ENCODE measurements around the gene CASK.

CASK gene

DNA sequence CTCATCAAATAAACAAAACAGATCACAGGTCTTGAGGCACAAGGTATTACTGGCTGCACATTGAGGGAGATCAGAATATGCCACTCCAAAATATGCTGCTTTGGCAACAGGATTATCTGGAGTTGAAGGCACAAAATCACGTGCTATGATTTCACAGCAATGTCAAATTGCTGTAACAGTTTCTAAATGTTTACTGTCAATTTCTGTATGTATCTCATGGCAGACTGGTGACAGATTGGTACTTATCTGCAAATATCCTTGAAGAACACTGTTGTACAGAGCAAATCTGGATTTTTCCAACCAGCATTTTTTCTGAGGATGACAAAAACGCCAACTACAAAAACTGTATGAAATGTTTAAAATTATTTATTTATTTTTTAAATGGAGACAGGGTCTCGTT is 172.6 kb downstream of the CASK start:
- Histone ChIP-seq H3K27ac (ENCODE audit: low read depth, low read length) (no peak overlapping the region), H3K4me1 (ENCODE audit: control insufficient read depth in 1 of 2, insufficient read depth in 2 of 2, low read length in 2 of 2) (no peaks in the 10 kb centered on the region), H3K36me3 (ENCODE audit: control insufficient read depth in 1 of 2, insufficient read depth in 2 of 2, low read length in 2 of 2) (no peaks in the 10 kb centered on the region), H3K9ac (ENCODE audit: low read depth in 1 of 2, low read length in 2 of 2) (no peak overlapping the region), H3K4me3 (ENCODE audit: low read depth in 1 of 2, low read length in 2 of 2) (no peak overlapping the region), H3K9me3 (ENCODE audit: control insufficient read depth in 1 of 2, low read length in 2 of 2) (no peaks in the 10 kb centered on the region), H3K27me3 (ENCODE audit: control insufficient read depth in 1 of 2, insufficient read depth in 2 of 2, low read length in 2 of 2) (no peaks in the 10 kb centered on the region)

GRCh38 chrX:41739871-41740270 is 183.5 kb downstream of the CASK start:
- Histone ChIP-seq H3K9ac (ENCODE audit: low read depth in 1 of 2, low read length in 2 of 2) (no peak overlapping the region), H3K4me1 (ENCODE audit: control insufficient read depth in 1 of 2, insufficient read depth in 2 of 2, low read length in 2 of 2) (no peaks in the 10 kb centered on the region), H3K36me3 (ENCODE audit: control insufficient read depth in 1 of 2, insufficient read depth in 2 of 2, low read length in 2 of 2) (peaks cover 2 to 4% of the 10 kb centered on the region in 2 donors), H3K27me3 (ENCODE audit: control insufficient read depth in 1 of 2, insufficient read depth in 2 of 2, low read length in 2 of 2) (no peaks in the 10 kb centered on the region), H3K4me3 (ENCODE audit: low read depth in 1 of 2, low read length in 2 of 2) (no peak overlapping the region), H3K27ac (ENCODE audit: low read depth, low read length) (no peak overlapping the region), H3K9me3 (ENCODE audit: control insufficient read depth in 1 of 2, low read length in 2 of 2) (no peaks in the 10 kb centered on the region)

- Histone ChIP-seq H3K4me1 (ENCODE audit: control insufficient read depth in 1 of 2, insufficient read depth in 2 of 2, low read length in 2 of 2) (no peaks in the 10 kb centered on the region), H3K9me3 (ENCODE audit: control insufficient read depth in 1 of 2, low read length in 2 of 2) (no peaks in the 10 kb centered on the region), H3K36me3 (ENCODE audit: control insufficient read depth in 1 of 2, insufficient read depth in 2 of 2, low read length in 2 of 2) (peaks cover 0 to 4% of the 10 kb centered on the region in 2 donors), H3K27ac (ENCODE audit: low read depth, low read length) (no peak overlapping the region), H3K4me3 (ENCODE audit: low read depth in 1 of 2, low read length in 2 of 2) (no peak overlapping the region), H3K27me3 (ENCODE audit: control insufficient read depth in 1 of 2, insufficient read depth in 2 of 2, low read length in 2 of 2) (no peaks in the 10 kb centered on the region), H3K9ac (ENCODE audit: low read depth in 1 of 2, low read length in 2 of 2) (no peak overlapping the region)
Measured at GRCh38 chrX:41737065-41737464, 186.3 kb downstream of the CASK start.

DNA sequence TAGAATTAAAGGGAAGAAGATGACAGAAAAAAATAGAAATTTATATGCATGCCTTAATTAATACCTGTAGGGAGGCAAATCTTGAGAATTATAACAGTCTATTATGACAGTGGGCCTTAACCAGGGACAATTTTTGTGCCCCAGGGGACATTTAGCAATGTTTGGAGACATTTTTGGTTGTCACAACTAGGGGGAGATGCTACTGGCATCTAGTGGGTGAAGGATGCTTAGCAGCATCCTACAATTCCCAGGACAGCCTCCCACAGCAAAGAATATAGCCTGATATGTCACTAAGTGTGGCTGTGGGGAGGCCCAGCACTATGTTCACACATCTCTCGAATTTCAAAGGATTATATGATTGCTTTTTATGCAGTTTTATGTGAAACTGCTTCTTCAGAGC is 188.8 kb downstream of the CASK start:
- Histone ChIP-seq H3K36me3 (ENCODE audit: control insufficient read depth in 1 of 2, insufficient read depth in 2 of 2, low read length in 2 of 2) (no peaks in the 10 kb centered on the region), H3K4me3 (ENCODE audit: low read depth in 1 of 2, low read length in 2 of 2) (no peak overlapping the region), H3K27ac (ENCODE audit: low read depth, low read length) (no peak overlapping the region), H3K27me3 (ENCODE audit: control insufficient read depth in 1 of 2, insufficient read depth in 2 of 2, low read length in 2 of 2) (no peaks in the 10 kb centered on the region), H3K4me1 (ENCODE audit: control insufficient read depth in 1 of 2, insufficient read depth in 2 of 2, low read length in 2 of 2) (no peaks in the 10 kb centered on the region), H3K9me3 (ENCODE audit: control insufficient read depth in 1 of 2, low read length in 2 of 2) (no peaks in the 10 kb centered on the region), H3K9ac (ENCODE audit: low read depth in 1 of 2, low read length in 2 of 2) (no peak overlapping the region)

DNA sequence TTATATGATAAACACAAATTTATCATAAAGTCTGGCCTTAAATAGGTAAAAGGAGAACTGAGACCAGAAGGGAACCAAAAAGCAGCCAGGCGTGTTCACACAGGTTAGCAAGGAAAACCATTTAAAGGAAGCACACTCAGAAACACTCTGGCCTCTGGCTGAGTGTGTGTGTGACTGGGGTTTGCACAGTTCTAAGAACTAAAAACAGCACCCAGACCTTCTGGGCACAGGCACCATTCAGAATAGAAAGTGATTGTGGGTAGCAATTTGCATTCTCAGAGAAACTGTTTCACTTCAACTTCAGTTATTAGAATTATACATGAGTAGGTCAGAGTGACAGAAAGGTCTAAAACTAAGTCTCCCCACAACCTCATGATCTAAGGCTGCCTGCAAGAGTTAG is 189.4 kb downstream of the CASK start:
- H3K36me3 ChIP-seq (ENCODE audit: control insufficient read depth in 1 of 2, insufficient read depth in 2 of 2, low read length in 2 of 2): no peaks in the 10 kb centered on the region
- no peak overlapping the region for H3K27ac ChIP-seq (ENCODE audit: low read depth, low read length)
- no peaks in the 10 kb centered on the region for H3K9me3 ChIP-seq (ENCODE audit: control insufficient read depth in 1 of 2, low read length in 2 of 2)
- no peak overlapping the region for H3K4me3 ChIP-seq (ENCODE audit: low read depth in 1 of 2, low read length in 2 of 2)
- no peak overlapping the region for H3K9ac ChIP-seq (ENCODE audit: low read depth in 1 of 2, low read length in 2 of 2)
- H3K27me3 ChIP-seq (ENCODE audit: control insufficient read depth in 1 of 2, insufficient read depth in 2 of 2, low read length in 2 of 2): no peaks in the 10 kb centered on the region
- no peaks in the 10 kb centered on the region for H3K4me1 ChIP-seq (ENCODE audit: control insufficient read depth in 1 of 2, insufficient read depth in 2 of 2, low read length in 2 of 2)

DNA sequence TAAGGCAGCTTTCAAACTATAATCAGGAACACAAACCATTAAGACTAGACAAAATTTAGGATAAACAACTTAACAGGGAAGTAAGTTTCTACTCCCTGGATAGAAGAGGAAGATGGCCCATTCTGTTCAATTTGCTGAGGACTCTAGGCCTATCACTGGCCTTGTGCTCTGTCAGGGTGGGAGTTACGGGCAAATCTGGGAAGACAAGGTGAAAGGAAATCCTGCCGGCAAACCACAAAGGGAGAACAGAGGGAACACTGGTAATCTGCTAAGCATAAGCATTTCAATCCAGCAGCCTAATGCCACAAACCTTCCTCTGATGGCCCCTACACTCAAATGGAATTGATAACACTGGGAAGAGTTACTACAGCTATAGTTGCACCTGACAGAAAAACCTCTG is 191.1 kb downstream of the CASK start:
- H3K4me3 ChIP-seq (ENCODE audit: low read depth in 1 of 2, low read length in 2 of 2): no peak overlapping the region
- no peaks in the 10 kb centered on the region for H3K4me1 ChIP-seq (ENCODE audit: control insufficient read depth in 1 of 2, insufficient read depth in 2 of 2, low read length in 2 of 2)
- H3K27ac ChIP-seq (ENCODE audit: low read depth, low read length): no peak overlapping the region
- H3K9ac ChIP-seq (ENCODE audit: low read depth in 1 of 2, low read length in 2 of 2): no peak overlapping the region
- no peaks in the 10 kb centered on the region for H3K36me3 ChIP-seq (ENCODE audit: control insufficient read depth in 1 of 2, insufficient read depth in 2 of 2, low read length in 2 of 2)
- no peaks in the 10 kb centered on the region for H3K27me3 ChIP-seq (ENCODE audit: control insufficient read depth in 1 of 2, insufficient read depth in 2 of 2, low read length in 2 of 2)
- no peaks in the 10 kb centered on the region for H3K9me3 ChIP-seq (ENCODE audit: control insufficient read depth in 1 of 2, low read length in 2 of 2)

DNA sequence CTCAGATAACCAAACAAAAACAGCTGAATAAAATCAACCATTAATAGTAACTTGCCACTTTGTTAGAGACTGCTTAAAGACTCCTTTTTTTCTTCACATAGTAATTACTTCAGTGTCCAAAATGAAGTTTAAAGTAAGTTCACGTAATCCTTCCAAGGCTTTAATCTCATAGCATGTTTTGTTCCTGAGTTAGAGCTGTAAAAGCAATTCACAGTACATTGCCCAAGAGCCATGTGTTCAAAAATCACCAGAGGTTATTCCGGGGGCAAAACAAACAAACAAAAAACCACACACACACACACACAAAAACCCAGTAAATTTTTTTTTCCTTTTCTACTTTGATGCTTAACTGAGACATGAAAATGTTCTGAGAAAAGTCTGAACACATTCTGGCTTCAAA is 193.3 kb downstream of the CASK start:
- Histone ChIP-seq H3K9ac (ENCODE audit: low read depth in 1 of 2, low read length in 2 of 2) (no peak overlapping the region), H3K27me3 (ENCODE audit: control insufficient read depth in 1 of 2, insufficient read depth in 2 of 2, low read length in 2 of 2) (no peaks in the 10 kb centered on the region), H3K4me3 (ENCODE audit: low read depth in 1 of 2, low read length in 2 of 2) (no peak overlapping the region), H3K27ac (ENCODE audit: low read depth, low read length) (no peak overlapping the region), H3K4me1 (ENCODE audit: control insufficient read depth in 1 of 2, insufficient read depth in 2 of 2, low read length in 2 of 2) (no peaks in the 10 kb centered on the region), H3K9me3 (ENCODE audit: control insufficient read depth in 1 of 2, low read length in 2 of 2) (no peaks in the 10 kb centered on the region), H3K36me3 (ENCODE audit: control insufficient read depth in 1 of 2, insufficient read depth in 2 of 2, low read length in 2 of 2) (no peaks in the 10 kb centered on the region)

GRCh38 chrX:41728125-41728524 is 195.2 kb downstream of the CASK start:
- Histone ChIP-seq H3K9me3 (ENCODE audit: control insufficient read depth in 1 of 2, low read length in 2 of 2) (no peaks in the 10 kb centered on the region), H3K4me1 (ENCODE audit: control insufficient read depth in 1 of 2, insufficient read depth in 2 of 2, low read length in 2 of 2) (no peaks in the 10 kb centered on the region), H3K27me3 (ENCODE audit: control insufficient read depth in 1 of 2, insufficient read depth in 2 of 2, low read length in 2 of 2) (no peaks in the 10 kb centered on the region), H3K9ac (ENCODE audit: low read depth in 1 of 2, low read length in 2 of 2) (no peak overlapping the region), H3K4me3 (ENCODE audit: low read depth in 1 of 2, low read length in 2 of 2) (no peak overlapping the region), H3K36me3 (ENCODE audit: control insufficient read depth in 1 of 2, insufficient read depth in 2 of 2, low read length in 2 of 2) (no peaks in the 10 kb centered on the region), H3K27ac (ENCODE audit: low read depth, low read length) (no peak overlapping the region)

- Histone ChIP-seq H3K27me3 (ENCODE audit: control insufficient read depth in 1 of 2, insufficient read depth in 2 of 2, low read length in 2 of 2) (no peaks in the 10 kb centered on the region), H3K9me3 (ENCODE audit: control insufficient read depth in 1 of 2, low read length in 2 of 2) (peaks cover 0 to 4% of the 10 kb centered on the region in 2 donors), H3K4me1 (ENCODE audit: control insufficient read depth in 1 of 2, insufficient read depth in 2 of 2, low read length in 2 of 2) (no peaks in the 10 kb centered on the region), H3K4me3 (ENCODE audit: low read depth in 1 of 2, low read length in 2 of 2) (no peak within 1 kb of the TSS), H3K9ac (ENCODE audit: low read depth in 1 of 2, low read length in 2 of 2) (no peak within 1 kb of the TSS), H3K27ac (ENCODE audit: low read depth, low read length) (no peak within 1 kb of the TSS), H3K36me3 (ENCODE audit: control insufficient read depth in 1 of 2, insufficient read depth in 2 of 2, low read length in 2 of 2) (peaks cover 0 to 11% of the 10 kb centered on the region in 2 donors)
Measured at GRCh38 chrX:41723826-41724225, 199.5 kb downstream of the CASK start, which contains the start of gene GPR82. Gene GPR82, plus strand, starts transcription at chrX:41724181. Its CDS starts 2,846 bp downstream, at chrX:41727027.

- Histone ChIP-seq H3K36me3 (ENCODE audit: control insufficient read depth in 1 of 2, insufficient read depth in 2 of 2, low read length in 2 of 2) (peaks cover 0 to 11% of the 10 kb centered on the region in 2 donors), H3K4me1 (ENCODE audit: control insufficient read depth in 1 of 2, insufficient read depth in 2 of 2, low read length in 2 of 2) (no peaks in the 10 kb centered on the region), H3K4me3 (ENCODE audit: low read depth in 1 of 2, low read length in 2 of 2) (no peak overlapping the region), H3K9me3 (ENCODE audit: control insufficient read depth in 1 of 2, low read length in 2 of 2) (peaks cover 0 to 9% of the 10 kb centered on the region in 2 donors), H3K27ac (ENCODE audit: low read depth, low read length) (no peak overlapping the region), H3K9ac (ENCODE audit: low read depth in 1 of 2, low read length in 2 of 2) (no peak overlapping the region), H3K27me3 (ENCODE audit: control insufficient read depth in 1 of 2, insufficient read depth in 2 of 2, low read length in 2 of 2) (no peaks in the 10 kb centered on the region)
Measured at GRCh38 chrX:41722816-41723618, 200.3 kb downstream of the CASK start.
